NCI-H226 (cell line): ENCODE results near the gene COL26A1.
"Not testable (repeated sequence)": the region's sequence is repeated elsewhere in the genome, so short reads cannot be mapped to it uniquely, and the experiment has no call there.

ENCODE experiments used
- DNase-seq: peaks from one replicate; pipeline ENCODE4 v3.0.0-alpha.2; 2015

COL26A1 gene

GRCh38 chr7:101362334-101363195 lies at the start of gene COL26A1:
TSS of gene COL26A1 (plus strand) at chr7:101362875. CDS start at chr7:101363033, 158 bp downstream.
- no peak for DNase-seq

DNA sequence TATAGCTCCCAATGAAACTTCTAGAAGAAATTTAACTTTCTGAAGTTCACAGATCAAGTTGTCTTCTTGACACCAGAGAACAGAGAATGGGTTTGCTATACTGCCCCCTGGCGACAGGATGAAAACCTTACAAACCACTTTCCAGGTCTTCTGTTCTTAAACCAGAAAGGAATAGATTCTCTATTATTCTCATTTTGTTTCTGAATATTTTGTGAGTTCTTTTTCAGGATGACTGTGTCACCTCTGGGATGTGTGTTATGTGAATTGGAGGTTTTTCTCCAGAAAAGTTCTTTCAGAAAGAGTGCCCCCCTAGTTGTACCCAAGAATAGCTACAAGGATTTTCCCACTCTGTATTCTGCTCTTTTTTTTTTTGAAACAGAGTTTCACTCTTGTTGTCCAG lies 47.3 kb upstream of the COL26A1 start:
- DNase-seq, result peak; percentile 19

DNA sequence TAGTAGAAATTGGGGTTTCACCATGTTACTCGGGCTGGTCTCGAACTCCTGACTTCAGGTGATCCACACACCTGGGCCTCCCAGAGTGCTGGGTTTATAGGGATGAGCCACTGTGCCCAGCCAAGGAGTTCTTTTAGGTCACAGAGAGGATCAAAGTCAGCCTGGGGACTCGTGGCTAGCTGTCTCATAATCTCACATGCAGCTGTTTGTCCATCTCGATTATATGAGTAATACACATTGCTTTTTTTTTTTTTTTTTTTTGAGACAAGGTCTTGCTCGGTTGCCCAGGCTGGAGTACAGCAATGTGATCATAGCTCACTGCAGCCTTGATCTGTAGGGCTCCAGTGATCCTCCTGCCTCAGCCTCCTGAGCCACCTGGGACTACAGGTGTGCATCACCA lies 43.3 kb upstream of the COL26A1 start:
- no peak for DNase-seq

DNA sequence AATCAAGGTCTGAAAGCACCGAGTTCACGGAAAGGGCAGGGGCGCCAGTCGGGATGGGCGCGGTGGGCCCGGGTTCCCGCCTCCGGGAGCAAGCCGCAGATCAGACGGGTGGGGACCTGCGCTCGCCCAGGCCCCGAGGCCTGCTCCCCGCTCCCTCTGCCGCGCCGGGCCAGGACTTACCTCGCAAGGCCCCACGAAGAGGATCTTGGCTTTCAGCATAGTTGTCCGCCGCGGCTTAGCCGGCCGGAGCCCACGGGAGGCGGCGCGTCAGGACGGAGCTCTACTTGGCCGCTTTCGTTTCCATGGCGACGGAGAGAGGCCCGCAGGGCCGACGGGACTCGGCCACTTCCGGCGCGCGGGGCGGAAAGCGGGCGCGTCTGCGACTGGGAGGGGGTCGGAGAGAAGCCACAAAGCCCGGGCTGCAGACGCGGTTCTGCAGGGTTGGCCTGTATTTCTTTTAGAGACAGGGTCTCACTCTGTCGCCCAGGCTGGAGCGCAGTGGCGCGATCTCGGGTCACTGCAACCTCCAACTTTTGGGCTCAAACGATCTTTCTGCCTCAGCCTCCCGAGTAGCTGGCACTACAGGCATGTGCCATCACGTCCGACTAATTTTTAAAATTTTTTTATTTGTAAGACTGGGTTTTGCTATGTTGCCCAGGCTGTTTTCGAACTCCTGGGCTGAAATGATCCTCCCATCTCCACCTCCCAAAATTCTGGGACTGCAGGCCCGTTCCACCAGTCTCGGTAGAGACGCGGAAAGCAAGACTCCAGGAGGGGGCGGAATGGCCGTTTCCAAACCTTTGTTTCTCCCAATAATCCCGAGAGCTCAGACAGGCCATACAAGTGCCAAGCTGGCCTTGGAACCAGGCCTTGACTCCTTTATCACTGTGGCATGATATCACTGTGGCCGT lies 40.9 kb upstream of the COL26A1 start, which contains the start of gene IFT22:
IFT22 (minus strand) TSS at position 322 of the 911 bp plus-strand sequence; CDS start at position 219, 103 bp downstream.
- DNase-seq, result peak; percentile 93

GRCh38 chr7:101328159-101328558 lies 34.5 kb upstream of the COL26A1 start:
- DNase-seq, result no peak

- DNase-seq, result no peak
Measured at GRCh38 chr7:101330011-101330484, 32.6 kb upstream of the COL26A1 start.

DNA sequence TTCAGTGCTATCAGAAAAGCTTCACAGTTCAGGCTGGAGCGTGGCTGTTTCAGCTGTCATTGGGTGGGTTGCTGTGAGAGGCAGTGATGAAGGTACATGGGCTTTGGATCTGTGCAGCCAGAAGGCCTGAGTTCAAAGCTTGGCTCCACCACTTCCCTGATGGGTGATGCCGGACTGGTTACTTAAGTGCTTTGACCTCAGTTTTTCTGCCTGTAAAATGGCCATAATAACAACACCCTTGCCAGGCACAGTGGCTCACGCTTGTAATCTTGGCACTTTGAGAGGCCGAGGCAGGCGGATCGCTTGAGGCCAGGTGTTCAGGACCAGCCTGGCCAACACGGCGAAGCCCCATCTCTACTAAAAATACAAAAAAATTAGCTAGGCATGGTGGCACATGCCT lies 30.6 kb upstream of the COL26A1 start:
- no peak for DNase-seq

GRCh38 chr7:101333912-101334311 lies 28.8 kb upstream of the COL26A1 start:
- DNase-seq, result no peak

- DNase-seq, result no peak
Measured at GRCh38 chr7:101340379-101340778, 22.3 kb upstream of the COL26A1 start.

GRCh38 chr7:101342892-101343291 lies 19.8 kb upstream of the COL26A1 start:
- no peak for DNase-seq

- DNase-seq, result no peak
Measured at GRCh38 chr7:101347477-101347876, 15.2 kb upstream of the COL26A1 start.

- DNase-seq, result not testable (repeated sequence)
Measured at GRCh38 chr7:101348456-101349067, 14.1 kb upstream of the COL26A1 start.

DNA sequence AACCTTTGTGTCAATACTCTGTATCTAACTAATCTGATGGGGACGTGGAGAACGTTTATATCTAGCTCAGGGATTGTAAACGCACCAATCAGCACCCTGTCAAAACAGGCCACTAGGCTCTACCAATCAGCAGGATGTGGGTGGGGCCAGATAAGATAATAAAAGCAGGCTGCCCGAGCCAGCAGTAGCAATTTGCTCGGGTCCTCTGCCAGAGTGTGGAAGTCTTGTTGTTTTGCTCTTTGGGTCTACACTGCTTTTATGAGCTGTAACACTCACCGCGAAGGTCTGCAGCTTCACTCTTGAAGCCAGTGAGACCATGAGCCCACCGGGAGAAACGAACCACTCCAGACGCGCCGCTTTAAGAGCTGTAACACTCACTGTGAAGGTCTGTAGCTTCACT lies 13.4 kb upstream of the COL26A1 start:
- DNase-seq, result not testable (repeated sequence)

DNA sequence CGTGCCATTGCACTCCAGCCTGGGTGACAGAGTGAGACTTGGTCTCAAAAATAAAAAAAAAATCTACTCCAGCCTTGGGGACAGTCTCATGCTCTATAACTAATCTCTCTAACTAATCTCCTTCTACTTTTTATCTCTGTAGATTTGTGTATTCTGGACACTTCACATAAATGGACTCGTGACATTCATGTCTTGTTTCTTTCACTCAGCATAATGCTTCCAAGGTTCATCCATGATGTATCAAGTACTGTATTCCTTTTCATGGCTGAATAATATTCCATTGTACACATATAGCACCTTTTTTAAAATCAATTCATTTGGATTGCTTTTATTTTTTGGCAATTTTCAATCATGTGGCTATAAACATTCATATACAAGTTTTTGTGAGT lies 9.8 kb upstream of the COL26A1 start:
- no peak for DNase-seq

- peak; percentile 62 for DNase-seq
Measured at GRCh38 chr7:101357433-101357832, 5.2 kb upstream of the COL26A1 start.

- no peak for DNase-seq
Measured at GRCh38 chr7:101363196-101363733, 590 bp downstream of the COL26A1 start.

DNA sequence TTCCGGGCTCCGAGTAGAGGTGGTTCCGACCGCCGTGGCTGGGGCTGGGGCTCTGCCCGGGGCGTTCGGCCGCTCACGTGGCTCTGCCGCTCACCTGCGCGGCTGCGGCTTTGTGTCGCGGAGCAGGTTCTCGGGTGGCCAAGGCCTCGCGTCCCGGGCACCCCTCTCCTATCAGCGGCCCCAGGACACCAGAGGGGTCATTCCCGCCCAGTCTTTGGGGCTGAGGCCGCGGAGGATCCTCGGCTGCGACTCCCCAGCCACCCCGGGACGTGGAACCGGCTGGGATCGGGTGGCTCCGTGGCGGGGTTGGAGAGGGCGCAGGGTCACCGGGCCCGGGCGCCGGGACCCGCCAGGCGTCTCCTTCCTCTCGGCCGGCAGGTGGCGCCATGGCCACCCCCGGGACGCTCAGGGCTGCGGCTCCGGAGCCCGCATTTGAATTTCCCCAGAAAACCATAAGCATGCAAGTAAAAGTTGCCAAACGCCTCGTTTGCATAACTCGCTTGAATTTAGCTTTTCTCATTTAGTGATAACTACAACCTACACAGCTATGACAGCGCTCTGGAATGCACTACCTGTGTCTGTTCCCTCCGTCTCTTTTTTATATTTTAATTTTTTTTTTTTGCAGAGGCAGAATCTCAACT lies 1.2 kb downstream of the COL26A1 start:
- DNase-seq, result no peak

- no peak for DNase-seq
Measured at GRCh38 chr7:101365956-101366355, 3.3 kb downstream of the COL26A1 start.

GRCh38 chr7:101367676-101368075 lies 5.0 kb downstream of the COL26A1 start:
- no peak for DNase-seq

DNA sequence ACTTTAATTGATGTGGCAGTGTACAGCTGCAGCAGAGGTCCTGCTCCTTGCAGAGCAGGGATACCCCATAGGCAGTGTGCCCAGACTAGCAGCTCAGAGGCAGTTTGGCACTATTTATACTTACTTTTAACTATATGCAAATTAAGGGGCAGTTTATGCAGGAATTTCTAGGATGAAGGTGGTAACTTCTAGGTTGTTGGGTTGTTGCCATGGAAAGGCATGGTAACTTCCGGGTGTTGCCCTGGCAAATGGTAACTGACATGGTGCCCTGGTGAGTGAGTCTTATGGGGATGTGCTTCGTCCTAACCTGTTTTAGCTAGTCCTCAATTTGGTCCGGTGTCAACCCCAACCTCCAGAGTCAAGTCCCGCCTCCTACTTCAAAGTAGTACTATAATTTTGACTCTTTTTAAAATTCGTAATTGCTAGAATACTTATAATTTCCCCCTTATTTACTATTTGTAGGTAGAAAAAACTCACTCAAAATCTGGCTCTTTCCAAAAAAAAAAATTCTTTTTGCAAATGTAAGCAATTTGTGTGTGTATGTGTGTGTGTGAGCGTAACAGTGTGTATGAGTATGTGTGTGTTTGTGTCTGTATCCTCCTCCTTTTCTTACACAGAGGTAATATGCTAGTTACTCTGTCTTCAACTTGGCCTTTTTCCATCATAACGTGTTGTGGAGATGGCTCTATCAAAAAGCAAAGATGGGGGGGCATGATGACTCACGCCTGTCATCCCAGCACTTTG lies 5.9 kb downstream of the COL26A1 start:
- no peak for DNase-seq

- DNase-seq, result no peak
Measured at GRCh38 chr7:101370836-101371235, 8.2 kb downstream of the COL26A1 start.
